Activated effector memory CD4-positive, alpha-beta T cell treated with anti-CD3 and anti-CD28 coated beads, Interleukin-2, amount 50 U/mL, for 16 hours (primary cell): ENCODE results near the gene MYL9.

Experiments
- DNase-seq: peaks from one replicate; pipeline ENCODE4 v3.0.0-alpha.2; 2020

Gene MYL9

GRCh38 chr20:36527331-36528125 is 13.8 kb upstream of the MYL9 start:
- no peak for DNase-seq

- no peak for DNase-seq
Observed at GRCh38 chr20:36528176-36528874, 13.0 kb upstream of the MYL9 start.

GRCh38 chr20:36528875-36529417 is 12.4 kb upstream of the MYL9 start:
- no peak for DNase-seq

GRCh38 chr20:36532388-36532787 is 8.9 kb upstream of the MYL9 start:
- no peak for DNase-seq

GRCh38 chr20:36532822-36533221 is 8.5 kb upstream of the MYL9 start:
- DNase-seq, result no peak

- DNase-seq, result no peak
Observed at GRCh38 chr20:36538026-36538722, 3.1 kb upstream of the MYL9 start.

GRCh38 chr20:36540551-36541211 is 638 bp upstream of the MYL9 start:
- no peak for DNase-seq

- DNase-seq, result no peak
Observed at GRCh38 chr20:36541768-36542488, 609 bp downstream of the MYL9 start.

- no peak for DNase-seq
Observed at GRCh38 chr20:36542516-36543183, 1.3 kb downstream of the MYL9 start.

GRCh38 chr20:36543184-36544133 is 2.1 kb downstream of the MYL9 start:
- DNase-seq, result no peak

GRCh38 chr20:36544134-36545018 is 3.1 kb downstream of the MYL9 start:
- no peak for DNase-seq

- DNase-seq, result no peak
Observed at GRCh38 chr20:36546111-36546736, 4.9 kb downstream of the MYL9 start.

- no peak for DNase-seq
Observed at GRCh38 chr20:36547186-36548005, 6.1 kb downstream of the MYL9 start.

- no peak for DNase-seq
Observed at GRCh38 chr20:36548006-36548315, 6.6 kb downstream of the MYL9 start.

GRCh38 chr20:36548704-36549627 is 7.6 kb downstream of the MYL9 start:
- no peak for DNase-seq

- no peak for DNase-seq
Observed at GRCh38 chr20:36549628-36549941, 8.3 kb downstream of the MYL9 start.
